IMR-90 (cell line): Measurements from ENCODE around the gene ZBTB32.

Source experiments
- CEBPB ChIP-seq: IDR thresholded peaks from 2 replicates; pipeline ENCODE4 v1.6.1; 2012; ENCODE audit warnings: low read depth, low read length, improper control_type of control experiment
- CTCF ChIP-seq: conservative IDR thresholded peaks from 2 replicates; pipeline ENCODE4 v1.5.1; 2012; ENCODE audit warnings: mild to moderate bottlenecking, low read depth, low read length, improper control_type of control experiment
- POLR2A ChIP-seq: IDR thresholded peaks from 2 replicates; pipeline ENCODE4 v1.6.1; 2012; ENCODE audit warnings: mild to moderate bottlenecking, low read depth, low read length
- SMC3 ChIP-seq: fragments of 150-350 bp; IDR thresholded peaks from 2 replicates; pipeline ENCODE4 v1.6.1; 2016; ENCODE audit warnings: low read depth, mild to moderate bottlenecking, antibody characterized with exemption, low read length, moderate library complexity
- USF2 ChIP-seq: fragments of 150-350 bp; IDR thresholded peaks from 2 replicates; pipeline ENCODE4 v1.6.1; 2017; ENCODE audit warnings: mild to moderate bottlenecking, antibody characterized with exemption, low read length, low read depth

- no peak for TF ChIP-seq SMC3
- no peak for TF ChIP-seq USF2
- TF ChIP-seq CTCF = no peak
- no peak for TF ChIP-seq CEBPB
- no peak for TF ChIP-seq POLR2A
Measured at GRCh38 chr19:35693422-35693821, 10.9 kb upstream of the ZBTB32 start.
